ENCODE measurements around the gene BUB1B. TPM values are rescaled to one million over a fixed set of nuclear protein-coding genes. Genes with fewer than 3 reads are reported as not detected.
"Not testable (repeated sequence)": the region's sequence is repeated elsewhere in the genome, so short reads cannot be mapped to it uniquely, and the experiment has no call there.

Gene BUB1B
- total RNA-seq, 6 donors from 2014 or later: 0.79 to 12.1 (median 2.7) TPM; not detected in 1

DNA sequence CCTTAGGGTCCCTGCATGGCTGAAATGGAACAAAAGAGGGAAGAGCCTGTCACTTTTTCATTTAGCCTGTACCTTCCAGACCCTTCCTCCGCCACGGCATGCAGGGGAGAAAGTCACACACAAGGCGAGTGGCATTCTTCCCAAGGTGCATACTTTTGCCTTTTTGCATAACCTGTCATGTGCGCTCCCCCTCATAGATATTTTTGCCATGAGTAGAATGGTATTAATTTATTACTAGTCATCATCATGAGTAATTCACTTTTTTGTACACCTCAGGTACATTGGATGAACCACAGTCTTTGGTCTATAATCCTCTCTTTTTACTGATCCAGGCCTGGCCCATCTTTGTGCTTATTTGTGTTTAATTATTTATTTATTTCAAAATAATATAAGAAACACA, 8.9 kb upstream of the BUB1B start:
- WGBS, 2 donors: 90 to 98% methylated on average over 4 of the region's 4 CpGs
- DNase-seq (no peak), ATAC-seq (ENCODE audit: low FRiP score in 2 of 2) (no peak)
- Histone ChIP-seq H3K9me3 (no peaks in the 10 kb centered on the region), H3K4me1 (peaks cover 0 to 8% (median 2%) of the 10 kb centered on the region in 4 donors), H3K27me3 (no peaks in the 10 kb centered on the region), H3K4me3 (no peak overlapping the region), H3K36me3 (no peaks in the 10 kb centered on the region), H3K27ac (no peak overlapping the region)
- TF ChIP-seq POLR2A (IDR thresholded peaks at IDR 0.05): no peak
- TF ChIP-seq EP300 (IDR thresholded peaks at IDR 0.05): no peak
- TF ChIP-seq POLR2AphosphoS5 (IDR thresholded peaks at IDR 0.05): no peak
- TF ChIP-seq, protein P1, sequence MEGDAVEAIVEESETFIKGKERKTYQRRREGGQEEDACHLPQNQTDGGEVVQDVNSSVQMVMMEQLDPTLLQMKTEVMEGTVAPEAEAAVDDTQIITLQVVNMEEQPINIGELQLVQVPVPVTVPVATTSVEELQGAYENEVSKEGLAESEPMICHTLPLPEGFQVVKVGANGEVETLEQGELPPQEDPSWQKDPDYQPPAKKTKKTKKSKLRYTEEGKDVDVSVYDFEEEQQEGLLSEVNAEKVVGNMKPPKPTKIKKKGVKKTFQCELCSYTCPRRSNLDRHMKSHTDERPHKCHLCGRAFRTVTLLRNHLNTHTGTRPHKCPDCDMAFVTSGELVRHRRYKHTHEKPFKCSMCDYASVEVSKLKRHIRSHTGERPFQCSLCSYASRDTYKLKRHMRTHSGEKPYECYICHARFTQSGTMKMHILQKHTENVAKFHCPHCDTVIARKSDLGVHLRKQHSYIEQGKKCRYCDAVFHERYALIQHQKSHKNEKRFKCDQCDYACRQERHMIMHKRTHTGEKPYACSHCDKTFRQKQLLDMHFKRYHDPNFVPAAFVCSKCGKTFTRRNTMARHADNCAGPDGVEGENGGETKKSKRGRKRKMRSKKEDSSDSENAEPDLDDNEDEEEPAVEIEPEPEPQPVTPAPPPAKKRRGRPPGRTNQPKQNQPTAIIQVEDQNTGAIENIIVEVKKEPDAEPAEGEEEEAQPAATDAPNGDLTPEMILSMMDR (IDR thresholded peaks at IDR 0.05): no peak

- not testable (repeated sequence) for ATAC-seq (ENCODE audit: low FRiP score in 2 of 2); H3K9me3 ChIP-seq; DNase-seq; H3K4me3 ChIP-seq; H3K27me3 ChIP-seq; H3K4me1 ChIP-seq; H3K36me3 ChIP-seq; H3K27ac ChIP-seq
- 67% methylated on average over 1 of the region's 1 CpG; no CpG with 5 or more reads in 1 of the 2 donors for WGBS, 2 donors
Observed at GRCh38 chr15:40154821-40155220, 6.0 kb upstream of the BUB1B start.

DNA sequence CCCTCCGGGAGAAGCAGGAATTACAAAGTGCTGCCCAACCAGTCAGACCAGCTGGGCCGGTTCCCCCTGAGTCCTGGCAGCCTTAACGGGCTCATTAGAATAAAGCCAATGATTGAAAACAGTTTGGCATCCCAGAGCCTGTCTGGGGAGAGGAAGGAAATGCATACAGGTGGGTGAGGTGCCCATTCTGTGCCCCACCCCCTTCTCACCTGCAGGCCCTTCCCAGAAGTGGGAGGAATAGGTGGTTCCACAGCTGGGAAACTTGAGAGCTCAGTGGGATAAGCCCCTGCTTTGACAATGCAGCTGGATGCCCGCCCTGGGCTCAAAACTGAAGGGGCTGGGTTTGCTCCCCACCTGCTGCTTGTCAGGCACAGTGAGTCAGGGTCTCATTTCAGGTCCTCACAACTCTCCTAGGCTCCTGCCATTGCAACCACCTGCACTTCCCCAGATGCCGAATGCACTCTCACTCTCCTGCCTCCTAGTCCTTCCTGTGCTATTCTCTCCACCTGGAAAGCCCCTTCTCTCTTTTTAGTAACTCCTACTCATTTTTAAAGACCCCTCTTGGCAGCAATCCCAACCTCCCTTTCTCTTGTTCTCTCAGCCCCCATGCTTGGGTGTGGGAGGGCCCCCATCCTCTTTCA, 5.5 kb upstream of the BUB1B start:
- no peaks in the 10 kb centered on the region for H3K9me3 ChIP-seq
- H3K4me3 ChIP-seq: no peak overlapping the region
- ATAC-seq (ENCODE audit: low FRiP score in 2 of 2) (peak in 1 of 2 donors; percentile 67), DNase-seq (peak in 1 of 2 donors; percentile 69)
- peaks cover under 1 to 9% (median 3%) of the 10 kb centered on the region in 4 donors for H3K4me1 ChIP-seq
- 50 to 59% methylated on average over 4 to 5 of the region's 5 CpGs for WGBS, 2 donors
- no peaks in the 10 kb centered on the region for H3K27me3 ChIP-seq
- TF ChIP-seq EP300 (IDR thresholded peaks at IDR 0.05) (peak in 1 of 4 donors; percentile 11), POLR2A (IDR thresholded peaks at IDR 0.05) (no peak)
- H3K27ac ChIP-seq: peak overlapping the region in 2 of 4 donors; percentile 1 to 46
- no peaks in the 10 kb centered on the region for H3K36me3 ChIP-seq

DNA sequence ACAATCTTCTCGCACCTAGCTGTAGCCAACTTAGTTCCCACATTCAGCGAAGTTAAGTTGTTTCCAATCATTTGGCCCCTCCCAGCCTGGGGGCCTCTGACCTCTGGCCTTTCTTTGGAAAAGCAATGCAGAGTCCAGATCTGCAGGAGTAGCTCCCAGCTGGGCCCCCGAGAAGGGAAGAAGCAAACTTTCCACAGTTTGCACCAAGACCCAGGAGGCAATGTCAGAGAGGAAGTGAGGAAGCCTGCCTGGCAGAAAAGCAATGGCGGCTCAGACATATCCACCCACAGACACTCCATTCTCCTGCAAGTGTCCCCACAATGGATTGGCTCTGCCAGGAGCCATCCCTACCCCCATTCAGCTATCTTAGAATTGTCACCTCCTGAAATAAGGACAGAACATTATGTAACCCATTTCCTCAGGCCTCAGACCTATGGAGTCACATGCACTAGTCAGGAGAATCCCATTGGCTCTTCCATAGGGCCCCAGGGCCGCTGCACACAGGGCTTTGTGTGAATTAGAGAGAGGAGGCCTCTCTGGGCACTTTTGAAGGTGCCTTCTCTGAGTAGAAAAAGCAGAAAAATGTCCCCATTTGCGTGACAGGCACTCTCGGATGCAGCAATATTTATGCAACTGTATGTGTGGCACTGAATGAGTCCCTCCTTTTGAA, 3.0 kb upstream of the BUB1B start:
- TF ChIP-seq POLR2A (IDR thresholded peaks at IDR 0.05) (no peak), EP300 (IDR thresholded peaks at IDR 0.05) (no peak), POLR2AphosphoS5 (IDR thresholded peaks at IDR 0.05) (no peak)
- TF ChIP-seq, protein P1 (IDR thresholded peaks at IDR 0.05): no peak

DNA sequence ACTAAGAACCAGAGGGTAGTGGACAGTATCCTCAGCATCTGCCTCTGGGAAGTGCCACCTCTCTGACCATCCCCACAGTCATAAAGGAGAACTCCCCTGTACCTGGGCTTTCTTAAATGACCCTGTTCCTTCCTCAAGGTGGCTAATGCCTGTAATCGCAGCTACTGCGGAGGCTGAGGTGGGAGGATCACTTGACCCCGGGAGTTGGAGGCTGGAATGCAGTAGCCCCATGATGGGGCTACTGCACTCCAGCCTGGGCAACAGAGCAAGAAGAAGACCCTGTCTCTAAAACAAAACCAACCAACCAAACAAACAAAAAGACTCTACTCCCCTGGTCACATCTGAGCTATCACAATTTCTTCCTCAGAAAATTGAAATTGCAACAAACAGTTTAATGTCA, 848 bp upstream of the BUB1B start:
- no peaks in the 10 kb centered on the region for H3K27me3 ChIP-seq
- no peaks in the 10 kb centered on the region for H3K36me3 ChIP-seq
- peaks cover 9 to 24% (median 13%) of the 10 kb centered on the region in 4 donors for H3K4me1 ChIP-seq
- no peak for DNase-seq
- H3K4me3 ChIP-seq: no peak overlapping the region
- H3K9me3 ChIP-seq: no peaks in the 10 kb centered on the region
- TF ChIP-seq EP300 (IDR thresholded peaks at IDR 0.05) (no peak), POLR2AphosphoS5 (IDR thresholded peaks at IDR 0.05) (no peak), POLR2A (IDR thresholded peaks at IDR 0.05) (no peak)
- TF ChIP-seq, protein P1 (IDR thresholded peaks at IDR 0.05): no peak
- H3K27ac ChIP-seq: no peak overlapping the region
- 89 to 100% methylated on average over 1 to 3 of the region's 3 CpGs for WGBS, 2 donors
- ATAC-seq (ENCODE audit: low FRiP score in 2 of 2): no peak

More for the DNA sequence above, 3.0 kb upstream of the BUB1B start:
- Histone ChIP-seq H3K27me3 (no peaks in the 10 kb centered on the region), H3K4me1 (peaks cover 9 to 24% (median 13%) of the 10 kb centered on the region in 4 donors), H3K9me3 (no peaks in the 10 kb centered on the region), H3K36me3 (no peaks in the 10 kb centered on the region), H3K4me3 (no peak overlapping the region), H3K27ac (no peak overlapping the region)
- WGBS, 2 donors: 78% methylated on average over 7 of the region's 7 CpGs
- DNase-seq (no peak), ATAC-seq (ENCODE audit: low FRiP score in 2 of 2) (no peak)
